ENCODE data around the gene ZNF532.

Gene ZNF532

GRCh38 chr18:58991167-58991798, 126.6 kb downstream of the ZNF532 start:
- Histone ChIP-seq H3K9me3 (ENCODE audit: control insufficient read depth in 2 of 2, low read length in 2 of 2) (no peaks in the 10 kb centered on the region), H3K27me3 (ENCODE audit: control insufficient read depth in 1 of 2, insufficient read depth in 2 of 2, low read length in 2 of 2) (peaks cover 0 to 2% of the 10 kb centered on the region in 2 donors), H3K36me3 (ENCODE audit: control insufficient read depth in 2 of 2, insufficient read depth in 2 of 2, low read length in 2 of 2) (no peaks in the 10 kb centered on the region), H3K4me3 (ENCODE audit: low read length in 2 of 2) (no peak overlapping the region), H3K27ac (ENCODE audit: low read length) (no peak overlapping the region), H3K9ac (ENCODE audit: low read length in 2 of 2) (no peak overlapping the region), H3K4me1 (ENCODE audit: control insufficient read depth, insufficient read depth, low read length) (no peaks in the 10 kb centered on the region)

DNA sequence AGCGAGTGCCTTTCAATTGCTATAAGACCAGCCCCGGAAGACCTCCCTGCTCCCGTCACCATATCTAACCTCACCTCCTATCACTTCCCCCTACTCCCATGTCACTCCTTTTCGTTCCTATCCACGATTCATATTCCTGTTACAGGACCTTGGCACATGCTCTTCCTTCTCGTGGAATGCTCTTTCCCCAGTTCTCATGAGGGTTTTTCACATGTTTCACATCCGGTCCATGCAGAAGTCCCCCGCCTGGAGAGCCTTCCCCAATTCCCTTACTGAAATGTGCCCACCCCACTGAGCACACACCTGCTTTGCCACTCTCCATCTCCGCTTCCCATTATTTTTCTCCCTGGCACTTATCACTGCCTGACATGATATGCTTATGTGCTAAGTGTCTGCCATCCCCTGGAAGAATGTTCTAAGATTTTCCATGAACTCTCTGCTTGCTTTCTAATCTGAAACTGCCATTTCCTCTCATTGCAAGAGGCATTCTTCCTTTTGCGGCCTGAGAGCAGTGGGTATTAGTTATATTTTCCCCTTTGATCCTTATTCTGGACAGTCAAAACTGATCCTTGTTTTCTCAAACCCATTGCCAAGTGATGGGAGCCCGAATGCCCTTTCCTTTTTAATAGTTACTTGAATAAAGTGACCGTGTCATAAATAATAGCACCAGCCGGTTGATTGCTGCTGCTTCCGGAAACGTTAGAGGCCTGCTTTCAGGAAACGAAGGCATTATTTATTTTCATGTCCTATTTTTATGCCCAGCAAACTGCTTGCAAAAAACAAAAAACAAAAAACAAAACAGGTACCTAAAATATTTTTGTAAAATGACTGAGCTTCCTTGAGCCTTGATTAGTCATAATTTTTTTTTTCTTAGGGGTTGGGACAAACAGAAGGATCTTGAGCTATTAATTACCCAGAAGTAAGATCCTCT, 127.9 kb downstream of the ZNF532 start:
- peaks cover 0 to 3% of the 10 kb centered on the region in 2 donors for H3K27me3 ChIP-seq (ENCODE audit: control insufficient read depth in 1 of 2, insufficient read depth in 2 of 2, low read length in 2 of 2)
- H3K9me3 ChIP-seq (ENCODE audit: control insufficient read depth in 2 of 2, low read length in 2 of 2) = no peaks in the 10 kb centered on the region
- H3K4me3 ChIP-seq (ENCODE audit: low read length in 2 of 2) = no peak overlapping the region
- H3K36me3 ChIP-seq (ENCODE audit: control insufficient read depth in 2 of 2, insufficient read depth in 2 of 2, low read length in 2 of 2) = no peaks in the 10 kb centered on the region
- H3K4me1 ChIP-seq (ENCODE audit: control insufficient read depth, insufficient read depth, low read length) = no peaks in the 10 kb centered on the region
- no peak overlapping the region for H3K9ac ChIP-seq (ENCODE audit: low read length in 2 of 2)
- no peak overlapping the region for H3K27ac ChIP-seq (ENCODE audit: low read length)

DNA sequence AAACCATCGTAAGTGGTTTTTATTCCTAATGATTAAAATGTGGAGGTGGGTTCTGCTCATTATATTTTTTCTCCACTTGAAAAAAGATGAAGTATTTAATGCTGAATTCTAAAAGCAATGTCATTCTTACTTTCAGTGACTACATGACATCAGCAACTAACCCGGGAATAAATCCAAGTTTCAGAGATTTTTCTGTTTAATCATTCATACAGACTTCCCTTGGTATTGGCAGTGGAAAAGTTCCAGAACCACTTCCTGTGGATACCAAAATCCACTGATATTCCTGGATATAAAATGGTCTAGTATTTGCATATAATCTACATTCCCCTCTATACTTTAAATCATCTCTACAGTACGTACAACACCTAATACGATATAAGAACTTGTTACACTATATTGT, 128.6 kb downstream of the ZNF532 start:
- no peaks in the 10 kb centered on the region for H3K9me3 ChIP-seq (ENCODE audit: control insufficient read depth in 2 of 2, low read length in 2 of 2)
- H3K4me1 ChIP-seq (ENCODE audit: control insufficient read depth, insufficient read depth, low read length) = no peaks in the 10 kb centered on the region
- H3K36me3 ChIP-seq (ENCODE audit: control insufficient read depth in 2 of 2, insufficient read depth in 2 of 2, low read length in 2 of 2) = no peaks in the 10 kb centered on the region
- H3K27ac ChIP-seq (ENCODE audit: low read length) = no peak overlapping the region
- peaks cover 0 to 3% of the 10 kb centered on the region in 2 donors for H3K27me3 ChIP-seq (ENCODE audit: control insufficient read depth in 1 of 2, insufficient read depth in 2 of 2, low read length in 2 of 2)
- H3K4me3 ChIP-seq (ENCODE audit: low read length in 2 of 2) = no peak overlapping the region
- no peak overlapping the region for H3K9ac ChIP-seq (ENCODE audit: low read length in 2 of 2)

DNA sequence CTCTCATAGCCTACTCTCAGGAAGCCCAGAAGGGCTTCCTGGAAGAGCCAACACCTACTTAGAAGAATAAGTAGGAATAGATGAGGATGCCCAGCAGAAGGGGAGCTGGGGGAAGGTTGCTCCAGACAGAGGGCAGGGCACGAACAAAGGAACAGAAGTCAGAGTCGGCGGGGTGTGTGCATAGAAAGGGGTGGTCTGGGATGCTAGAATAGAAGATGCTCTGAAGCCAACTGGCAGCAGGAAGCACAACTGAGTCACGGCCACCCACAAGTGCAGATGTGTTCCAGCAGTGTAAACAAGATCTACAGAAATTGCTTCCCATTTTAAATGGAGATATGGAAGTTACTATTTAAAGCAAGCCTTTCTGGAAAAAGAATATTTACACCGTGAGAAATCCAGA, 131.0 kb downstream of the ZNF532 start:
- Histone ChIP-seq H3K9ac (ENCODE audit: low read length in 2 of 2) (no peak overlapping the region), H3K4me3 (ENCODE audit: low read length in 2 of 2) (no peak overlapping the region), H3K4me1 (ENCODE audit: control insufficient read depth, insufficient read depth, low read length) (no peaks in the 10 kb centered on the region), H3K36me3 (ENCODE audit: control insufficient read depth in 2 of 2, insufficient read depth in 2 of 2, low read length in 2 of 2) (no peaks in the 10 kb centered on the region), H3K27me3 (ENCODE audit: control insufficient read depth in 1 of 2, insufficient read depth in 2 of 2, low read length in 2 of 2) (peaks cover 0 to 3% of the 10 kb centered on the region in 2 donors), H3K9me3 (ENCODE audit: control insufficient read depth in 2 of 2, low read length in 2 of 2) (no peaks in the 10 kb centered on the region), H3K27ac (ENCODE audit: low read length) (no peak overlapping the region)

DNA sequence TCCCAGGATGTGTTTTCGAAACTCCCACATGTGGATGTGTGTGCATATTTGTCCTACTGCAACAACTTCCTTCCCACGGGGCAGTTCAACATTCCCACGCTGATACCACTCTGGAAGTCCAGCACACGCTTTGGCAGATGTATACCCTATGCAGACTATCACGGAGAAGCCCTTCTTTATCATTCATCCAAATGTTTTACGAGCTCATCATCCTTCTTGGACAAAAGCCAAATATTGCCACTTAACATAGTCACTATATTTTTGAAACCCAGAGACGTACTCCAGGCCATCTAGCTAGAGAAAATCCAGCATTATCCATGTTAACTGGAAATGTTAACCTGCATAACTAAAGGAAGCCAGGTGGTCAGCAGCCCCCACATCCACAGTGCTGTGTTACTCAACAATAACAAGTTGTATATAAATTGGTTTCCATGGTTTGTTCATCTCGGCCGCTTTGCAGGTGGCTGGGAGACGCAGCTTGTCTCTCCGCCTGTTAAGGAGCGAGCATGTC, 131.5 kb downstream of the ZNF532 start:
- Histone ChIP-seq H3K4me3 (ENCODE audit: low read length in 2 of 2) (no peak overlapping the region), H3K27ac (ENCODE audit: low read length) (no peak overlapping the region)

GRCh38 chr18:58996696-58997095, 132.0 kb downstream of the ZNF532 start:
- no peaks in the 10 kb centered on the region for H3K36me3 ChIP-seq (ENCODE audit: control insufficient read depth in 2 of 2, insufficient read depth in 2 of 2, low read length in 2 of 2)
- H3K4me3 ChIP-seq (ENCODE audit: low read length in 2 of 2) = no peak overlapping the region
- H3K27ac ChIP-seq (ENCODE audit: low read length) = no peak overlapping the region
- H3K9ac ChIP-seq (ENCODE audit: low read length in 2 of 2) = no peak overlapping the region
- no peaks in the 10 kb centered on the region for H3K4me1 ChIP-seq (ENCODE audit: control insufficient read depth, insufficient read depth, low read length)
- H3K9me3 ChIP-seq (ENCODE audit: control insufficient read depth in 2 of 2, low read length in 2 of 2) = no peaks in the 10 kb centered on the region
- peaks cover 0 to 3% of the 10 kb centered on the region in 2 donors for H3K27me3 ChIP-seq (ENCODE audit: control insufficient read depth in 1 of 2, insufficient read depth in 2 of 2, low read length in 2 of 2)

More for the DNA sequence above, 131.5 kb downstream of the ZNF532 start:
- no peak overlapping the region for H3K9ac ChIP-seq (ENCODE audit: low read length in 2 of 2)
- no peaks in the 10 kb centered on the region for H3K4me1 ChIP-seq (ENCODE audit: control insufficient read depth, insufficient read depth, low read length)
- peaks cover 0 to 3% of the 10 kb centered on the region in 2 donors for H3K27me3 ChIP-seq (ENCODE audit: control insufficient read depth in 1 of 2, insufficient read depth in 2 of 2, low read length in 2 of 2)
- H3K9me3 ChIP-seq (ENCODE audit: control insufficient read depth in 2 of 2, low read length in 2 of 2) = no peaks in the 10 kb centered on the region
- H3K36me3 ChIP-seq (ENCODE audit: control insufficient read depth in 2 of 2, insufficient read depth in 2 of 2, low read length in 2 of 2) = no peaks in the 10 kb centered on the region

DNA sequence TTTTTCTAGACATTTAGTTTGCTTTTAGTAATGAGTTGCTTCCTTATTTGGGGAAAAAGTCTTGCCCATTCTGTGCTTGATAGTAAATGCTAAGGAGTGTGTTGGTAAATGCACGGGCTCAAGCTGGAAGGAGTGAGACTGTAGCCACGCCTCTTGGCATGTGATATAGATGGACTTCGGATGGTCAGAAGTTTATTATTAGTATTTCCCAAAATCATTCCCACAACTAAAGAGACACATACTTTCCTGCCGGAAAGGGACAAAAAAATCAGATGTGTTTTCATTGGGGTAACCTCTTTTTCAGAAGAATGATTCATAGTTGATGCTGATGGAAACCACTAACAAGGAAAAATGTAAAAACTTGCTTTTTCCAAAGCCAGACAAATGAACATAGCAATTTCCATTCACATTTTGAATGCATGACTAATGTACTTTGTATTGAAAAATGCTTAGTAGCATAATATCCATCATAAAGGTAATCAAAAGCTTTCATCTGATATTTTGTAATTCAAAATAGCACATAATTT, 133.2 kb downstream of the ZNF532 start:
- Histone ChIP-seq H3K4me1 (ENCODE audit: control insufficient read depth, insufficient read depth, low read length) (no peaks in the 10 kb centered on the region), H3K36me3 (ENCODE audit: control insufficient read depth in 2 of 2, insufficient read depth in 2 of 2, low read length in 2 of 2) (no peaks in the 10 kb centered on the region), H3K27me3 (ENCODE audit: control insufficient read depth in 1 of 2, insufficient read depth in 2 of 2, low read length in 2 of 2) (peaks cover 0 to 3% of the 10 kb centered on the region in 2 donors), H3K4me3 (ENCODE audit: low read length in 2 of 2) (no peak overlapping the region), H3K27ac (ENCODE audit: low read length) (no peak overlapping the region), H3K9ac (ENCODE audit: low read length in 2 of 2) (no peak overlapping the region), H3K9me3 (ENCODE audit: control insufficient read depth in 2 of 2, low read length in 2 of 2) (no peaks in the 10 kb centered on the region)

GRCh38 chr18:58998401-58999203, 133.9 kb downstream of the ZNF532 start:
- H3K36me3 ChIP-seq (ENCODE audit: control insufficient read depth in 2 of 2, insufficient read depth in 2 of 2, low read length in 2 of 2) = no peaks in the 10 kb centered on the region
- no peak overlapping the region for H3K27ac ChIP-seq (ENCODE audit: low read length)
- no peaks in the 10 kb centered on the region for H3K4me1 ChIP-seq (ENCODE audit: control insufficient read depth, insufficient read depth, low read length)
- H3K27me3 ChIP-seq (ENCODE audit: control insufficient read depth in 1 of 2, insufficient read depth in 2 of 2, low read length in 2 of 2) = peaks cover 0 to 3% of the 10 kb centered on the region in 2 donors
- H3K9me3 ChIP-seq (ENCODE audit: control insufficient read depth in 2 of 2, low read length in 2 of 2) = no peaks in the 10 kb centered on the region
- no peak overlapping the region for H3K9ac ChIP-seq (ENCODE audit: low read length in 2 of 2)
- no peak overlapping the region for H3K4me3 ChIP-seq (ENCODE audit: low read length in 2 of 2)

DNA sequence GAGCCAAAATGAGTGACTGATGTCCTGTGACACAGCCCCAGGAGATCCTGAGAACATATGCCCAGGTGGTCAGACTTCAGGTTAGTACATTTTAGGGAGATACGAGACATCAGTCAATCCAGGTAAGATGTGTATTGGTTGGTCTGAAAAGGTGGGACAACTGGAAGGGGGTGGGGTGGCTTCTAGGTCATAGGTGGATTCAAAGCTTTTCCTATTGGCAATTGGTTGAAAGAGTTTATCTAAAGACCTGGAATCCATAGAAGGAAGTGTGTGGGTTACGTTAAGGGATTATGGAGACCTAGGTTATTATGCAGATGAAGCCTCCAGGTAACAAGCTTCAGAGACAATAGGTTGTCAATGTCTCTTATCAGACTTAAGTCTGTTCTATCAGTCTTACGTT, 136.5 kb downstream of the ZNF532 start:
- H3K27me3 ChIP-seq (ENCODE audit: control insufficient read depth in 1 of 2, insufficient read depth in 2 of 2, low read length in 2 of 2) = peaks cover 0 to 3% of the 10 kb centered on the region in 2 donors
- no peak overlapping the region for H3K4me3 ChIP-seq (ENCODE audit: low read length in 2 of 2)
- no peak overlapping the region for H3K27ac ChIP-seq (ENCODE audit: low read length)
- no peak overlapping the region for H3K9ac ChIP-seq (ENCODE audit: low read length in 2 of 2)
- no peaks in the 10 kb centered on the region for H3K36me3 ChIP-seq (ENCODE audit: control insufficient read depth in 2 of 2, insufficient read depth in 2 of 2, low read length in 2 of 2)
- H3K4me1 ChIP-seq (ENCODE audit: control insufficient read depth, insufficient read depth, low read length) = no peaks in the 10 kb centered on the region
- H3K9me3 ChIP-seq (ENCODE audit: control insufficient read depth in 2 of 2, low read length in 2 of 2) = peaks cover 0 to 3% of the 10 kb centered on the region in 2 donors

- no peak overlapping the region for H3K9ac ChIP-seq (ENCODE audit: low read length in 2 of 2)
- no peaks in the 10 kb centered on the region for H3K4me1 ChIP-seq (ENCODE audit: control insufficient read depth, insufficient read depth, low read length)
- H3K9me3 ChIP-seq (ENCODE audit: control insufficient read depth in 2 of 2, low read length in 2 of 2) = peaks cover 2 to 6% of the 10 kb centered on the region in 2 donors
- no peaks in the 10 kb centered on the region for H3K27me3 ChIP-seq (ENCODE audit: control insufficient read depth in 1 of 2, insufficient read depth in 2 of 2, low read length in 2 of 2)
- H3K36me3 ChIP-seq (ENCODE audit: control insufficient read depth in 2 of 2, insufficient read depth in 2 of 2, low read length in 2 of 2) = no peaks in the 10 kb centered on the region
- H3K4me3 ChIP-seq (ENCODE audit: low read length in 2 of 2) = no peak overlapping the region
- H3K27ac ChIP-seq (ENCODE audit: low read length) = no peak overlapping the region
Observed at GRCh38 chr18:59001721-59002120, 137.0 kb downstream of the ZNF532 start.
